H1 (cell line): ENCODE measurements around the gene FBXL17. TPM values are rescaled to one million over a fixed set of nuclear protein-coding genes. Genes with fewer than 3 reads are reported as not detected.

Experiments
- CTCF ChIA-PET: fragments of 300-600 bp; sonication (Branson Sonifier 250); formaldehyde crosslinking; loops from one replicate; lab custom pipeline; 2021; ENCODE audit not compliant: partially characterized antibody; lab: Charles Lee
- POLR2A ChIA-PET: fragments of 300-600 bp; sonication (Branson Sonifier 250); formaldehyde crosslinking; loops from one replicate; lab custom pipeline; 2021; ENCODE audit warnings: inconsistent platforms; ENCODE audit not compliant: partially characterized antibody; lab: Charles Lee
- DNase-seq, 2 experiments: peaks; one replicate each; pipeline versions ENCODE4 v3.0.0 to v3.0.0-alpha.2; 2010 to 2022; ENCODE audit warnings: low spot score in 2 of 2, low read depth in 1 of 2, mixed read lengths in 1 of 2
- FAIRE-seq: peaks from 2 replicates; lab custom pipeline; 2011; peaks lifted over from hg19 to GRCh38; lab: Jason Lieb, UNC
- H2AFZ ChIP-seq: 2 replicates; pipeline ENCODE4 v1.8.1; 2012; ENCODE audit warnings: low read length, inconsistent platforms
- H2AK5ac ChIP-seq: 2 replicates; pipeline ENCODE4 v1.6.1; 2013; ENCODE audit warnings: low read depth, low read length
- H2BK120ac ChIP-seq: replicated peaks from 2 replicates; pipeline ENCODE3; 2013; ENCODE audit warnings: low read depth, low read length, inconsistent platforms
- H2BK12ac ChIP-seq: 2 replicates; pipeline ENCODE4 v1.6.1; 2013; ENCODE audit warnings: low read depth, low read length
- H2BK15ac ChIP-seq: 2 replicates; pipeline ENCODE4 v1.6.1; 2013; ENCODE audit warnings: low read length
- H2BK20ac ChIP-seq: 2 replicates; pipeline ENCODE4 v1.6.1; 2013; ENCODE audit warnings: low read length
- H2BK5ac ChIP-seq: 2 replicates; pipeline ENCODE4 v1.6.1; 2013; ENCODE audit warnings: low read depth, low read length
- H3K14ac ChIP-seq: 2 replicates; pipeline ENCODE4 v1.6.1; 2013; ENCODE audit warnings: inconsistent platforms; ENCODE audit not compliant: insufficient read length
- H3K18ac ChIP-seq: 2 replicates; pipeline ENCODE4 v1.6.1; 2013; ENCODE audit warnings: low read length; ENCODE audit errors: extremely low read depth
- H3K23ac ChIP-seq: 2 replicates; pipeline ENCODE4 v1.6.1; 2013; ENCODE audit warnings: inconsistent platforms; ENCODE audit not compliant: insufficient read length
- H3K23me2 ChIP-seq: 2 replicates; pipeline ENCODE4 v1.6.1; 2013; ENCODE audit warnings: low read depth, low read length
- H3K27ac ChIP-seq: 2 replicates; pipeline ENCODE4 v1.6.1; 2011; ENCODE audit warnings: low read depth, low read length, inconsistent platforms
- H3K27me3 ChIP-seq, 4 experiments: replicated peaks in 1 of 4; 1 replicate in 1 of 4; 2 replicates in 3 of 4; pipeline versions ENCODE4 v1.6.1 to v1.8.1; 2011 to 2013; ENCODE audit warnings: low read length in 3 of 4, mild to moderate bottlenecking in 3 of 4, inconsistent platforms in 2 of 4, mixed read lengths in 2 of 4, moderate library complexity in 1 of 4; ENCODE audit not compliant: control insufficient read depth in 3 of 4, insufficient read depth in 3 of 4; ENCODE audit errors: extremely low read depth in 1 of 4
- H3K36me3 ChIP-seq, 4 experiments: 2 replicates each; pipeline versions ENCODE4 v1.6.1 to v1.8.1; 2011 to 2013; ENCODE audit warnings: mild to moderate bottlenecking in 4 of 4, low read length in 3 of 4, moderate library complexity in 2 of 4, control low read depth in 1 of 4, inconsistent platforms in 1 of 4; ENCODE audit not compliant: insufficient read depth in 4 of 4, control insufficient read depth in 2 of 4
- H3K4ac ChIP-seq: replicated peaks from 2 replicates; pipeline ENCODE3; 2013; ENCODE audit warnings: low read length, low read depth, mixed read lengths, inconsistent platforms; ENCODE audit not compliant: insufficient read length
- H3K4me1 ChIP-seq, 4 experiments: replicated peaks in 1 of 4; 1 replicate in 1 of 4; 2 replicates in 3 of 4; pipeline versions ENCODE4 v1.6.1 to v1.8.1; 2011 to 2013; ENCODE audit warnings: low read length in 3 of 4, inconsistent platforms in 2 of 4, mixed read lengths in 1 of 4; ENCODE audit not compliant: insufficient read depth in 4 of 4, control insufficient read depth in 3 of 4
- H3K4me2 ChIP-seq, 2 experiments: 2 replicates each; pipeline versions ENCODE4 v1.6.1 to v1.8.1; 2011 to 2013; ENCODE audit warnings: low read depth in 2 of 2, low read length in 2 of 2, control low read depth in 1 of 2, inconsistent platforms in 1 of 2, mild to moderate bottlenecking in 1 of 2; ENCODE audit not compliant: insufficient read depth in 1 of 2
- H3K4me3 ChIP-seq, 4 experiments: fragments of 200-600, 300-600 bp in 1 of 4; sonication (generic), shearing (Covaris generic), sonication (Bioruptor Twin) in 1 of 4; 2 replicates each; pipeline versions ENCODE4 v1.5.1 to v1.8.1; 2011 to 2016; ENCODE audit warnings: low read length in 4 of 4, low read depth in 3 of 4, control low read depth in 2 of 4, inconsistent platforms in 2 of 4, mild to moderate bottlenecking in 2 of 4, mixed read lengths in 1 of 4, moderate library complexity in 1 of 4; ENCODE audit not compliant: insufficient read depth in 2 of 4; ENCODE audit errors: extremely low read depth in 1 of 4
- H3K56ac ChIP-seq: replicated peaks from 2 replicates; pipeline ENCODE3; 2013; ENCODE audit warnings: low read depth, mild to moderate bottlenecking, mixed read lengths, low read length, inconsistent platforms; ENCODE audit not compliant: insufficient read length
- H3K79me1 ChIP-seq: 2 replicates; pipeline ENCODE4 v1.6.1; 2013; ENCODE audit warnings: low read depth, low read length, control low read depth
- H3K79me2 ChIP-seq, 2 experiments: 2 replicates each; pipeline versions ENCODE4 v1.6.1 to v1.8.1; 2012 to 2013; ENCODE audit warnings: low read length in 2 of 2, mild to moderate bottlenecking in 2 of 2, inconsistent platforms in 1 of 2; ENCODE audit not compliant: insufficient read depth in 2 of 2, control insufficient read depth in 1 of 2
- H3K9ac ChIP-seq, 4 experiments: replicated peaks in 1 of 4; 1 replicate in 1 of 4; 2 replicates in 3 of 4; pipeline versions ENCODE4 v1.6.1 to v1.8.1; 2011 to 2013; ENCODE audit warnings: low read depth in 3 of 4, low read length in 3 of 4, control low read depth in 2 of 4, mild to moderate bottlenecking in 2 of 4, moderate library complexity in 2 of 4, inconsistent platforms in 1 of 4; ENCODE audit errors: extremely low read depth in 1 of 4
- H3K9me3 ChIP-seq, 2 experiments: 2 replicates each; pipeline versions ENCODE4 v1.6.1 to v1.8.1; 2012 to 2013; ENCODE audit warnings: mild to moderate bottlenecking in 2 of 2, moderate library complexity in 2 of 2, control low read depth in 1 of 2, inconsistent platforms in 1 of 2, low read depth in 1 of 2, low read length in 1 of 2, mixed read lengths in 1 of 2; ENCODE audit not compliant: insufficient read depth in 2 of 2
- H4K20me1 ChIP-seq, 2 experiments: replicated peaks in 1 of 2; 2 replicates each; pipeline versions ENCODE3 to v1.8.1; 2011 to 2013; ENCODE audit warnings: inconsistent platforms in 2 of 2, low read length in 2 of 2, mild to moderate bottlenecking in 1 of 2; ENCODE audit not compliant: insufficient read depth in 2 of 2, control insufficient read depth in 1 of 2
- H4K5ac ChIP-seq: 2 replicates; pipeline ENCODE4 v1.6.1; 2013; ENCODE audit warnings: low read length, low read depth, mixed read lengths, inconsistent platforms; ENCODE audit not compliant: insufficient read length
- H4K8ac ChIP-seq: 2 replicates; pipeline ENCODE4 v1.8.0; 2013; ENCODE audit warnings: mild to moderate bottlenecking, moderate library complexity, low read length, inconsistent platforms; ENCODE audit not compliant: insufficient read depth; ENCODE audit errors: extremely low read depth
- H4K91ac ChIP-seq: replicated peaks from 2 replicates; pipeline ENCODE3; 2013; ENCODE audit warnings: low read length, mixed read lengths, inconsistent platforms; ENCODE audit not compliant: insufficient read length
- HDAC2 ChIP-seq, 2 experiments: fragments of 300-600 bp in 1 of 2; sonication (generic) in 1 of 2; IDR thresholded peaks; 2 replicates each; pipeline ENCODE4 v1.6.1; 2011 to 2012; ENCODE audit warnings: low read depth in 2 of 2, low read length in 2 of 2, mild to moderate bottlenecking in 2 of 2, moderate library complexity in 2 of 2, borderline replicate concordance in 1 of 2, inconsistent platforms in 1 of 2
- HDAC6 ChIP-seq: IDR thresholded peaks from one replicate; pipeline ENCODE4 v1.7.1; 2012; ENCODE audit warnings: low read depth, mild to moderate bottlenecking, inconsistent platforms, low read length, moderate library complexity
- POLR2AphosphoS5 ChIP-seq: IDR thresholded peaks from 2 replicates; pipeline ENCODE4 v1.6.1; 2011; ENCODE audit warnings: low read depth, low read length
- WGBS, 2 experiments: shearing (Covaris generic) in 1 of 2; methylation state at CpG; one replicate each; pipeline versions ENCODE4 v1.1.6 to v1.1.7; 2013 to 2015; ENCODE audit warnings: low lambda C conversion rate in 2 of 2, mixed read lengths in 2 of 2, inconsistent platforms in 1 of 2, low coverage in 1 of 2, missing lambda C conversion rate in 1 of 2; ENCODE audit not compliant: insufficient replicate concordance in 2 of 2, insufficient coverage in 1 of 2, insufficient read length in 1 of 2; ENCODE audit errors: extremely low coverage in 1 of 2, missing lambda C conversion rate in 1 of 2; 5-methylcytosine and 5-hydroxymethylcytosine counted together
- polyA plus RNA-seq, 7 experiments: library from polyadenylated mRNA; depleted of rRNA in 3 of 7; stranded (reverse) in 5 of 7; unstranded in 2 of 7; fragments of >200 nt in 5 of 7; fragments of 200-250 nt in 2 of 7; gene quantifications; 1 replicate in 5 of 7; 2 replicates in 1 of 7; 4 replicates in 1 of 7; pipeline versions ENCODE4 v1.2.1 to v1.2.3, GENCODE V29; 2011 to 2013; ENCODE audit warnings: missing spikeins in 2 of 7, mixed read lengths in 2 of 7
- total RNA-seq: library from RNA; stranded (reverse); fragmentation: NEBNext Ultra II Directional; extraction: Animal tissue kit (Norgen Biotek cat#: 25700); gene quantifications from 2 replicates; pipeline ENCODE4 v1.2.1, GENCODE V29; 2021

FBXL17 gene
- total and polyA plus RNA-seq, 2 of the 8 experiments (the other 6 are each of a cell fraction or from before 2014, with no cell fraction given), result 0.35 to 4.3 TPM

DNA sequence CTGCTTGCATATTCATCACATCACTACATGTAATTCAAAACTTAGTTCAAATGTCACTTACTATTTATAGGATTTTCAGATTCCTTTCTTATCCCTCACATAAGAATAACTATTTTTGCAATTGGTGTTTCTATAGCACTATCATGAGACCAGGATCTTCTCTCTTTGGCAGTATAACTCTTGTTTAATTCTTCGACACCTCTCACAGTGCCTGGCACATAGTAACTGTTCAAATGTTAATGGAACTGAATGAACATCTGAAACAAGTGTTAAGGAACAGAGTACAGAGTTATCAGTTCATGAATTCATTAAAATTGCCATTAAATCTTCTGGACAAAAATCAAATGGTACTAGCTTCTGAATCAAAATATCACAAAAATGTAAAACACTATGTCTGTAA is 40.0 kb downstream of the FBXL17 start:
- Histone ChIP-seq H2BK20ac (no peak overlapping the region), H3K9me3 (no peaks in the 10 kb centered on the region), H4K20me1 (no peaks in the 10 kb centered on the region), H2BK120ac (no peak overlapping the region), H4K91ac (no peak overlapping the region), H3K36me3 (no peaks in the 10 kb centered on the region), H3K9ac (no peak overlapping the region), H3K4ac (no peak overlapping the region), H3K23ac (no peak overlapping the region), H3K27ac (no peak overlapping the region), H3K18ac (no peak overlapping the region), H2AK5ac (no peak overlapping the region), H2BK12ac (no peak overlapping the region), H3K27me3 (no peaks in the 10 kb centered on the region), H3K4me3 (no peak overlapping the region), H3K56ac (no peak overlapping the region), H3K4me1 (no peaks in the 10 kb centered on the region), H3K4me2 (no peak overlapping the region), H3K79me2 (no peaks in the 10 kb centered on the region), H3K23me2 (no peaks in the 10 kb centered on the region), H4K5ac (no peak overlapping the region), H4K8ac (no peak overlapping the region), H2BK15ac (no peak overlapping the region), H2AFZ (no peak overlapping the region), H3K14ac (no peak overlapping the region), H3K79me1 (no peaks in the 10 kb centered on the region), H2BK5ac (no peak overlapping the region)
- WGBS, 2 experiments, result 93% methylated on average over 1 of the region's 1 CpG; no CpG with 5 or more reads in 1 of the 2 experiments
- POLR2A ChIA-PET, result no interaction called here
- DNase-seq, result no peak
- no peak for FAIRE-seq
- TF ChIP-seq HDAC6 (no peak), POLR2AphosphoS5 (no peak), HDAC2 (IDR thresholded peaks at IDR 0.05; ENCODE audit: borderline replicate concordance in 1 of 2, low read depth in 2 of 2, low read length in 2 of 2) (no peak)
- CTCF ChIA-PET, result interaction anchor here (0.8 kb wide), 1 partner anchor 44 kb away, joined by 3 read pairs; no protein-coding TSS in a partner anchor
